GM12878 (cell line): Measurements from ENCODE around the gene MCC. TPM values are rescaled to one million over a fixed set of nuclear protein-coding genes. Genes with fewer than 3 reads are reported as not detected.

ENCODE experiments used
- ATAC-seq: fragments of 200-7000 bp; cut with Tn5 transposase; 3 replicates; pipeline ENCODE4 v1.9.1; 2020; ENCODE audit warnings: mild to moderate bottlenecking, moderate library complexity
- BruUV-seq: library from RNA; stranded (reverse); fragments of 400-500 nt; replicated peaks from 2 replicates; lab custom pipeline; 2021; lab: Mats Ljungman, UMichigan
- CTCF ChIA-PET: fragments of 300-600 bp; sonication (Branson Sonifier 250); formaldehyde crosslinking; extraction: SDS; loops from one replicate; lab custom pipeline; 2021; ENCODE audit warnings: inconsistent platforms; lab: Yijun Ruan, JAX
- POLR2A ChIA-PET: fragments of 350-600 bp; formaldehyde crosslinking; extraction: SDS; loops from one replicate; lab custom pipeline; 2021; ENCODE audit warnings: inconsistent platforms; lab: Charles Lee
- RAD21 ChIA-PET: fragments of 300-600 bp; sonication (Branson Sonifier 250); formaldehyde crosslinking; loops from one replicate; lab custom pipeline; 2023; ENCODE audit warnings: antibody characterized with exemption; ENCODE audit not compliant: unreplicated experiment; lab: Charles Lee
- SMC1A ChIA-PET: fragments of 300-600 bp; sonication (Branson Sonifier 250); formaldehyde crosslinking; loops from one replicate; lab custom pipeline; 2023; ENCODE audit not compliant: unreplicated experiment, uncharacterized antibody; lab: Charles Lee
- DNase-seq: peaks from one replicate; pipeline ENCODE4 v3.0.0-alpha.2; 2011; ENCODE audit warnings: low read depth, low spot score
- FAIRE-seq: peaks from 3 replicates; lab custom pipeline; 2011; peaks lifted over from hg19 to GRCh38; lab: Jason Lieb, UNC
- H2AFZ ChIP-seq: 2 replicates; pipeline ENCODE4 v1.6.0; 2011; ENCODE audit warnings: low read depth, low read length, control low read depth; ENCODE audit not compliant: control insufficient read depth
- H3K27ac ChIP-seq: 2 replicates; pipeline ENCODE4 v1.5.1; 2011; ENCODE audit warnings: control low read depth; ENCODE audit not compliant: control insufficient read depth, insufficient read depth
- H3K27me3 ChIP-seq, 2 experiments: replicated peaks in 1 of 2; 2 replicates each; pipeline versions ENCODE4 v1.6.0 to v1.6.1; 2011; ENCODE audit warnings: low read length in 1 of 2; ENCODE audit not compliant: control insufficient read depth in 2 of 2, insufficient read depth in 2 of 2
- H3K36me3 ChIP-seq, 2 experiments: 2 replicates each; pipeline ENCODE4 v1.5.1; 2011; ENCODE audit warnings: low read length in 1 of 2; ENCODE audit not compliant: control insufficient read depth in 2 of 2, insufficient read depth in 2 of 2
- H3K4me1 ChIP-seq: 2 replicates; pipeline ENCODE4 v1.6.1; 2011; ENCODE audit warnings: mild to moderate bottlenecking, low read length, moderate library complexity, mixed read lengths; ENCODE audit not compliant: control insufficient read depth, insufficient read depth
- H3K4me2 ChIP-seq: 2 replicates; pipeline ENCODE4 v1.6.0; 2011; ENCODE audit warnings: control low read depth; ENCODE audit not compliant: control insufficient read depth, insufficient read depth
- H3K4me3 ChIP-seq: fragments of 200-600 bp; sonication (generic); 2 replicates; pipeline ENCODE4 v1.5.1; 2016
- H3K79me2 ChIP-seq: 2 replicates; pipeline ENCODE4 v1.6.0; 2011; ENCODE audit warnings: low read length; ENCODE audit not compliant: control insufficient read depth, insufficient read depth
- H3K9ac ChIP-seq: 2 replicates; pipeline ENCODE4 v1.8.0; 2011; ENCODE audit warnings: low read length, control low read depth, mixed read lengths; ENCODE audit not compliant: control insufficient read depth, insufficient read depth
- H3K9me3 ChIP-seq: replicated peaks from 3 replicates; pipeline ENCODE4 v1.5.1; 2011; ENCODE audit warnings: mild to moderate bottlenecking, low read length; ENCODE audit not compliant: control insufficient read depth, insufficient read depth
- H4K20me1 ChIP-seq: 2 replicates; pipeline ENCODE4 v1.6.0; 2011; ENCODE audit not compliant: control insufficient read depth, insufficient read depth
- CREM ChIP-seq: IDR thresholded peaks from 2 replicates; pipeline ENCODE4 v1.6.1; 2014; ENCODE audit warnings: antibody characterized with exemption, low read depth
- HCFC1 ChIP-seq: fragments of 150-350 bp; IDR thresholded peaks from 2 replicates; pipeline ENCODE4 v1.6.1; 2014; ENCODE audit warnings: low read length
- IRF3 ChIP-seq: fragments of 450-650 bp; IDR thresholded peaks from 2 replicates; pipeline ENCODE4 v1.6.1; 2014; ENCODE audit warnings: mild to moderate bottlenecking
- JUNB ChIP-seq: IDR thresholded peaks from 2 replicates; pipeline ENCODE4 v1.6.1; 2016; ENCODE audit warnings: antibody characterized with exemption, mild to moderate bottlenecking
- LARP7 ChIP-seq: fragments of 450-650 bp; IDR thresholded peaks from 2 replicates; pipeline ENCODE4 v1.6.1; 2017; ENCODE audit warnings: mild to moderate bottlenecking
- NFIC ChIP-seq: IDR thresholded peaks from 2 replicates; pipeline ENCODE4 v1.6.1; 2012; ENCODE audit warnings: low read depth, mild to moderate bottlenecking, inconsistent platforms, low read length, moderate library complexity
- POLR2AphosphoS2 ChIP-seq: IDR thresholded peaks from 2 replicates; pipeline ENCODE4 v1.6.1; 2011; ENCODE audit warnings: low read depth, mild to moderate bottlenecking, low read length, improper control_type of control experiment, moderate library complexity
- SMARCA5 ChIP-seq: fragments of 450-650 bp; IDR thresholded peaks from 2 replicates; pipeline ENCODE4 v1.6.1; 2017; ENCODE audit warnings: mild to moderate bottlenecking
- WGBS: methylation state at CpG from one replicate; pipeline ENCODE4 v1.1.6; 2016; ENCODE audit warnings: low lambda C conversion rate; ENCODE audit not compliant: insufficient replicate concordance, insufficient coverage; ENCODE audit errors: missing lambda C conversion rate; 5-methylcytosine and 5-hydroxymethylcytosine counted together
- in situ Hi-C: fragments of 300-500 bp; cut with MboI; formaldehyde crosslinking; loops from 9 replicates; pipeline ENCODE4 v1.14.3; 2018; ENCODE audit warnings: mixed read lengths
- intact Hi-C: fragments of 100-400 bp; cut with micrococcal nuclease; formaldehyde crosslinking; loops from one replicate; pipeline ENCODE4 v1.14.2; 2022; ENCODE audit not compliant: unreplicated experiment
- polyA plus RNA-seq, 11 experiments: library from polyadenylated mRNA; depleted of rRNA in 4 of 11; unstranded in 6 of 11; stranded (reverse) in 5 of 11; fragments of >200 nt; fragmentation: Nextera tagmentation in 4 of 11; fragmentation: Illumina TruSeq in 1 of 11; extraction: Ambion mirVana in 4 of 11; extraction: Trizol in 1 of 11; gene quantifications; 1 replicate in 1 of 11; 2 replicates in 10 of 11; pipeline versions ENCODE4 v1.2.1 to v1.2.3, GENCODE V29; 2011 to 2016; ENCODE audit warnings: inconsistent platforms in 2 of 11, missing spikeins in 2 of 11, low read depth in 1 of 11
- total RNA-seq, 4 experiments: library from RNA; depleted of rRNA in 3 of 4; stranded (reverse); fragments of >200 nt in 3 of 4; fragmentation: Illumina TruSeq in 1 of 4; extraction: Trizol in 1 of 4; gene quantifications; 2 replicates each; pipeline versions ENCODE4 v1.2.1 to v1.2.3, GENCODE V29; 2013 to 2021

MCC gene
- total and polyA plus RNA-seq, 10 of the 15 experiments (the other 5 are each of a cell fraction or from before 2014, with no cell fraction given) = 0.03 to 0.86 (median 0.16) TPM

- TF ChIP-seq IRF3 (no peak), HCFC1 (no peak), CREM (no peak), JUNB (no peak), NFIC (no peak), POLR2AphosphoS2 (no peak), LARP7 (no peak), SMARCA5 (no peak)
- Histone ChIP-seq H3K4me1 (no peaks in the 10 kb centered on the region), H3K4me2 (no peak overlapping the region), H3K36me3 (no peaks in the 10 kb centered on the region), H3K9me3 (no peaks in the 10 kb centered on the region), H3K27me3 (no peaks in the 10 kb centered on the region; a peak in 1 of 4 replicates), H4K20me1 (no peaks in the 10 kb centered on the region), H3K27ac (no peak overlapping the region), H3K4me3 (no peak overlapping the region), H3K9ac (no peak overlapping the region), H2AFZ (no peak overlapping the region), H3K79me2 (no peaks in the 10 kb centered on the region)
- RAD21 ChIA-PET = no interaction called here
- CTCF ChIA-PET = interaction anchor here (0.9 kb wide), 1 partner anchor 94 kb away, joined by 6 read pairs; no protein-coding TSS in a partner anchor
- 36% methylated on average over 11 of the region's 11 CpGs for WGBS
- ATAC-seq (no peak), FAIRE-seq (no peak), DNase-seq (no peak)
- in situ Hi-C loops = no loop called here
- no TSS peak for BruUV-seq
- SMC1A ChIA-PET = interaction anchor here (1.7 kb wide), 1 partner anchor 10 kb away, joined by 6 read pairs; no protein-coding TSS in a partner anchor
- intact Hi-C loops = no loop called here
- POLR2A ChIA-PET = no interaction called here
Observed at GRCh38 chr5:113090336-113091106, 397.7 kb downstream of the MCC start.
